B cell (primary cell): Measurements from ENCODE around the gene SIGLEC5. TPM values are rescaled to one million over a fixed set of nuclear protein-coding genes. Genes with fewer than 3 reads are reported as not detected.

Source experiments
- ATAC-seq: fragments of 200-7000 bp; cut with Tn5 transposase; one replicate; pipeline ENCODE4 v1.10.0; 2021; ENCODE audit warnings: low read depth, mild to moderate bottlenecking, moderate number of reproducible peaks, moderate library complexity
- CTCF ChIA-PET: fragments of 350-600 bp; sonication (Branson Sonifier 250); formaldehyde crosslinking; loops from one replicate; lab custom pipeline; 2021; ENCODE audit warnings: antibody characterized with exemption, inconsistent platforms; lab: Charles Lee
- POLR2A ChIA-PET: fragments of 350-600 bp; sonication (Branson Sonifier 250); formaldehyde crosslinking; loops from one replicate; lab custom pipeline; 2021; ENCODE audit warnings: antibody characterized with exemption; lab: Charles Lee
- DNase-seq: peaks from one replicate; pipeline ENCODE4 v3.0.0; 2013
- H2AFZ ChIP-seq: 2 replicates; pipeline ENCODE4 v1.6.1; 2012; ENCODE audit warnings: mild to moderate bottlenecking, low read depth, low read length; ENCODE audit not compliant: insufficient read depth, poor library complexity, severe bottlenecking
- H3K27ac ChIP-seq, 2 donors: 1 replicate in 1 of 2; 2 replicates in 1 of 2; pipeline ENCODE4 v1.5.1; 2012 to 2013; ENCODE audit warnings: low read length in 2 of 2, mild to moderate bottlenecking in 2 of 2, moderate library complexity in 1 of 2
- H3K27me3 ChIP-seq, 4 experiments: fragments of 200-600 bp in 1 of 4; sonication (generic) in 1 of 4; replicated peaks in 1 of 4; 1 replicate in 2 of 4; 2 replicates in 2 of 4; pipeline versions ENCODE4 v1.6.1 to v1.7.0; 2013 to 2016; ENCODE audit warnings: low read length in 3 of 4, mild to moderate bottlenecking in 2 of 4, mixed read lengths in 1 of 4, moderate library complexity in 1 of 4; ENCODE audit not compliant: insufficient read depth in 4 of 4, control insufficient read depth in 3 of 4; ENCODE audit errors: control extremely low read depth in 1 of 4
- H3K36me3 ChIP-seq, 2 experiments: replicated peaks in 1 of 2; 1 replicate in 1 of 2; 2 replicates in 1 of 2; pipeline versions ENCODE4 v1.6.1 to v1.7.1; 2013; ENCODE audit warnings: low read length in 1 of 2; ENCODE audit not compliant: insufficient read depth in 2 of 2, control insufficient read depth in 1 of 2; ENCODE audit errors: control extremely low read depth in 1 of 2, extremely low read depth in 1 of 2
- H3K4me1 ChIP-seq, 2 donors: fragments of 200-600 bp in 1 of 2; sonication (generic) in 1 of 2; 1 replicate in 1 of 2; 2 replicates in 1 of 2; pipeline versions ENCODE4 v1.5.1 to v1.6.1; 2013 to 2017; ENCODE audit warnings: low read length in 2 of 2; ENCODE audit not compliant: control insufficient read depth in 2 of 2, insufficient read depth in 2 of 2
- H3K4me2 ChIP-seq: replicated peaks from 2 replicates; pipeline ENCODE3; 2012; ENCODE audit warnings: mild to moderate bottlenecking, low read depth, low read length; ENCODE audit not compliant: poor library complexity, severe bottlenecking
- H3K4me3 ChIP-seq, 5 experiments: fragments of 200-600 bp in 1 of 5; sonication (generic) in 1 of 5; 1 replicate in 3 of 5; 2 replicates in 2 of 5; pipeline versions ENCODE4 v1.5.1 to v1.7.0; 2011 to 2016; ENCODE audit warnings: low read length in 4 of 5, mild to moderate bottlenecking in 4 of 5, low read depth in 2 of 5, control low read depth in 1 of 5, moderate library complexity in 1 of 5; ENCODE audit not compliant: insufficient read depth in 1 of 5; ENCODE audit errors: control extremely low read depth in 1 of 5, extremely low read depth in 1 of 5
- H3K79me2 ChIP-seq: fragments of 200-600 bp; sonication (generic); one replicate; pipeline ENCODE4 v1.6.0; 2016; ENCODE audit warnings: low read length; ENCODE audit not compliant: control insufficient read depth, insufficient read depth
- H3K9ac ChIP-seq: fragments of 200-600 bp; sonication (generic); 2 replicates; pipeline ENCODE4 v1.6.1; 2017; ENCODE audit warnings: mild to moderate bottlenecking, low read length, moderate library complexity
- H3K9me3 ChIP-seq, 3 donors: one replicate each; pipeline versions ENCODE4 v1.6.1 to v1.7.1; 2013; ENCODE audit warnings: low read length in 2 of 3; ENCODE audit not compliant: control insufficient read depth in 2 of 3, insufficient read depth in 1 of 3; ENCODE audit errors: control extremely low read depth in 1 of 3
- H4K20me1 ChIP-seq: 2 replicates; pipeline ENCODE4 v1.6.0; 2012; ENCODE audit warnings: mild to moderate bottlenecking, low read length; ENCODE audit not compliant: insufficient read depth, control insufficient read depth, poor library complexity, severe bottlenecking
- H3K27ac Mint-ChIP-seq: one replicate; pipeline ENCODE4 v1.8.0; 2021; ENCODE audit warnings: mixed read lengths
- H3K27me3 Mint-ChIP-seq: one replicate; pipeline ENCODE4 v1.8.0; 2021; ENCODE audit warnings: mixed read lengths
- H3K4me1 Mint-ChIP-seq: one replicate; pipeline ENCODE4 v1.8.0; 2021; ENCODE audit warnings: mixed read lengths
- H3K4me3 Mint-ChIP-seq: one replicate; pipeline ENCODE4 v1.8.0; 2021; ENCODE audit warnings: mixed read lengths
- H3K9me3 Mint-ChIP-seq: one replicate; pipeline ENCODE4 v1.8.0; 2022; ENCODE audit warnings: mixed read lengths; ENCODE audit not compliant: insufficient read depth
- CTCF ChIP-seq: fragments of 200-600 bp; IDR thresholded peaks from one replicate; pipeline ENCODE4 v1.8.0; 2022; ENCODE audit warnings: antibody characterized with exemption, mild to moderate bottlenecking
- EZH2 ChIP-seq: IDR thresholded peaks from 2 replicates; pipeline ENCODE4 v1.6.1; 2012; ENCODE audit warnings: borderline replicate concordance, low read depth, mild to moderate bottlenecking, moderate library complexity, low read length; ENCODE audit not compliant: insufficient read depth, poor library complexity, severe bottlenecking
- WGBS: methylation state at CpG from one replicate; pipeline ENCODE4 v1.1.5; 2013; ENCODE audit warnings: missing lambda C conversion rate; ENCODE audit not compliant: insufficient coverage; 5-methylcytosine and 5-hydroxymethylcytosine counted together
- intact Hi-C: fragments of 100-400 bp; cut with micrococcal nuclease; formaldehyde crosslinking; loops from one replicate; pipeline ENCODE4 v1.10.0; 2022
- polyA plus RNA-seq: library from polyadenylated mRNA; depleted of rRNA; stranded (reverse); fragments of >200 nt; gene quantifications from 2 replicates; pipeline ENCODE4 v1.2.3, GENCODE V29; 2012
- total RNA-seq, 2 donors: library from RNA; stranded (reverse); fragments of 120-200 nt in 1 of 2; gene quantifications; 1 replicate in 1 of 2; 2 replicates in 1 of 2; pipeline versions ENCODE4 v1.2.3 to v1.2.4, GENCODE V29; 2013 to 2022

SIGLEC5 gene
- total and polyA plus RNA-seq, 2 donors (not counting 1 experiment from before 2014, with no cell fraction given) = 0.84 TPM; not detected in 1

- POLR2A ChIA-PET = interaction anchor here (1.0 kb wide), 1 partner anchor 33 kb away, joined by 3 read pairs; no protein-coding TSS in a partner anchor
- CTCF ChIA-PET = interaction anchor here (1.8 to 2.1 kb wide), 2 partner anchors 59 to 125 kb away, joined by 6 to 12 read pairs; no protein-coding TSS in a partner anchor
- ATAC-seq = no peak
- no peak overlapping the region for H2AFZ ChIP-seq
- peaks cover 39 to 47% of the 10 kb centered on the region in 2 donors for H3K4me1 ChIP-seq
- peaks cover 58% of the 10 kb centered on the region for H3K4me1 Mint-ChIP-seq
- no peak overlapping the region for H3K4me3 Mint-ChIP-seq
- no peaks in the 10 kb centered on the region for H3K9me3 Mint-ChIP-seq
- no peak overlapping the region for H3K27ac Mint-ChIP-seq
- H3K79me2 ChIP-seq = peaks cover 50% of the 10 kb centered on the region
- DNase-seq = no peak
- H3K27me3 Mint-ChIP-seq = no peaks in the 10 kb centered on the region
- H4K20me1 ChIP-seq = no peaks in the 10 kb centered on the region
- WGBS = 98% methylated on average over 31 of the region's 31 CpGs
- no peak overlapping the region for H3K4me3 ChIP-seq
- no peak overlapping the region for H3K9ac ChIP-seq
- intact Hi-C loops = no loop called here
- TF ChIP-seq EZH2 (no peak), CTCF (no peak)
- no peak overlapping the region for H3K27ac ChIP-seq
- no peak overlapping the region for H3K4me2 ChIP-seq
- peaks cover 0 to 23% (median 0%) of the 10 kb centered on the region in 3 donors for H3K9me3 ChIP-seq
- peaks cover 0 to 6% (median 0%) of the 10 kb centered on the region in 4 experiments for H3K27me3 ChIP-seq
- no peaks in the 10 kb centered on the region for H3K36me3 ChIP-seq
Observed at GRCh38 chr19:51598159-51598915, 31.9 kb downstream of the SIGLEC5 start.
